GM12878 (cell line): Measurements from ENCODE around the gene ETV3L. TPM values are rescaled to one million over a fixed set of nuclear protein-coding genes. Genes with fewer than 3 reads are reported as not detected.

ENCODE experiments used
- ATAC-seq: fragments of 200-7000 bp; cut with Tn5 transposase; 3 replicates; pipeline ENCODE4 v1.9.1; 2020; ENCODE audit warnings: mild to moderate bottlenecking, moderate library complexity
- BruUV-seq: library from RNA; stranded (reverse); fragments of 400-500 nt; replicated peaks from 2 replicates; lab custom pipeline; 2021; lab: Mats Ljungman, UMichigan
- CTCF ChIA-PET: fragments of 300-600 bp; sonication (Branson Sonifier 250); formaldehyde crosslinking; extraction: SDS; loops from one replicate; lab custom pipeline; 2021; ENCODE audit warnings: inconsistent platforms; lab: Yijun Ruan, JAX
- POLR2A ChIA-PET: fragments of 350-600 bp; formaldehyde crosslinking; extraction: SDS; loops from one replicate; lab custom pipeline; 2021; ENCODE audit warnings: inconsistent platforms; lab: Charles Lee
- RAD21 ChIA-PET: fragments of 300-600 bp; sonication (Branson Sonifier 250); formaldehyde crosslinking; loops from one replicate; lab custom pipeline; 2023; ENCODE audit warnings: antibody characterized with exemption; ENCODE audit not compliant: unreplicated experiment; lab: Charles Lee
- SMC1A ChIA-PET: fragments of 300-600 bp; sonication (Branson Sonifier 250); formaldehyde crosslinking; loops from one replicate; lab custom pipeline; 2023; ENCODE audit not compliant: unreplicated experiment, uncharacterized antibody; lab: Charles Lee
- DNase-seq: peaks from one replicate; pipeline ENCODE4 v3.0.0-alpha.2; 2011; ENCODE audit warnings: low read depth, low spot score
- FAIRE-seq: peaks from 3 replicates; lab custom pipeline; 2011; peaks lifted over from hg19 to GRCh38; lab: Jason Lieb, UNC
- H2AFZ ChIP-seq: 2 replicates; pipeline ENCODE4 v1.6.0; 2011; ENCODE audit warnings: low read depth, low read length, control low read depth; ENCODE audit not compliant: control insufficient read depth
- H3K27ac ChIP-seq: 2 replicates; pipeline ENCODE4 v1.5.1; 2011; ENCODE audit warnings: control low read depth; ENCODE audit not compliant: control insufficient read depth, insufficient read depth
- H3K27me3 ChIP-seq, 2 experiments: replicated peaks in 1 of 2; 2 replicates each; pipeline versions ENCODE4 v1.6.0 to v1.6.1; 2011; ENCODE audit warnings: low read length in 1 of 2; ENCODE audit not compliant: control insufficient read depth in 2 of 2, insufficient read depth in 2 of 2
- H3K36me3 ChIP-seq, 2 experiments: 2 replicates each; pipeline ENCODE4 v1.5.1; 2011; ENCODE audit warnings: low read length in 1 of 2; ENCODE audit not compliant: control insufficient read depth in 2 of 2, insufficient read depth in 2 of 2
- H3K4me1 ChIP-seq: 2 replicates; pipeline ENCODE4 v1.6.1; 2011; ENCODE audit warnings: mild to moderate bottlenecking, low read length, moderate library complexity, mixed read lengths; ENCODE audit not compliant: control insufficient read depth, insufficient read depth
- H3K4me2 ChIP-seq: 2 replicates; pipeline ENCODE4 v1.6.0; 2011; ENCODE audit warnings: control low read depth; ENCODE audit not compliant: control insufficient read depth, insufficient read depth
- H3K4me3 ChIP-seq: fragments of 200-600 bp; sonication (generic); 2 replicates; pipeline ENCODE4 v1.5.1; 2016
- H3K79me2 ChIP-seq: 2 replicates; pipeline ENCODE4 v1.6.0; 2011; ENCODE audit warnings: low read length; ENCODE audit not compliant: control insufficient read depth, insufficient read depth
- H3K9ac ChIP-seq: 2 replicates; pipeline ENCODE4 v1.8.0; 2011; ENCODE audit warnings: low read length, control low read depth, mixed read lengths; ENCODE audit not compliant: control insufficient read depth, insufficient read depth
- H3K9me3 ChIP-seq: replicated peaks from 3 replicates; pipeline ENCODE4 v1.5.1; 2011; ENCODE audit warnings: mild to moderate bottlenecking, low read length; ENCODE audit not compliant: control insufficient read depth, insufficient read depth
- H4K20me1 ChIP-seq: 2 replicates; pipeline ENCODE4 v1.6.0; 2011; ENCODE audit not compliant: control insufficient read depth, insufficient read depth
- ATF2 ChIP-seq: IDR thresholded peaks from 2 replicates; pipeline ENCODE4 v1.6.1; 2012; ENCODE audit warnings: low read length, inconsistent platforms
- CREB1 ChIP-seq: IDR thresholded peaks from 2 replicates; pipeline ENCODE4 v1.6.1; 2012; ENCODE audit warnings: low read depth, mild to moderate bottlenecking, inconsistent platforms
- ELK1 ChIP-seq: IDR thresholded peaks from 2 replicates; pipeline ENCODE4 v1.6.1; 2012; ENCODE audit warnings: low read depth, low read length, improper control_type of control experiment
- HDAC2 ChIP-seq: fragments of 200-600 bp; sonication (generic); IDR thresholded peaks from 2 replicates; pipeline ENCODE4 v1.6.1; 2017
- HSF1 ChIP-seq: fragments of 150-350 bp; IDR thresholded peaks from 2 replicates; pipeline ENCODE4 v1.6.1; 2014; ENCODE audit warnings: mild to moderate bottlenecking, low read depth, low read length
- IKZF1 ChIP-seq: fragments of 450-650 bp; conservative IDR thresholded peaks from 2 replicates; pipeline ENCODE4 v1.6.1; 2017; ENCODE audit warnings: antibody characterized with exemption, mild to moderate bottlenecking
- JUND ChIP-seq: IDR thresholded peaks from 2 replicates; pipeline ENCODE4 v1.6.1; 2012; ENCODE audit warnings: low read depth, mild to moderate bottlenecking, low read length, improper control_type of control experiment, moderate library complexity
- PAX5 ChIP-seq: IDR thresholded peaks from 2 replicates; pipeline ENCODE4 v1.6.1; 2011; ENCODE audit warnings: low read depth, low read length, borderline replicate concordance
- RBBP5 ChIP-seq: fragments of 200-600 bp; sonication (generic); conservative IDR thresholded peaks from 2 replicates; pipeline ENCODE4 v1.6.1; 2016
- RELA ChIP-seq: fragments of 450-650 bp; IDR thresholded peaks from 2 replicates; pipeline ENCODE4 v1.8.0; 2014; ENCODE audit warnings: borderline replicate concordance; ENCODE audit not compliant: partially characterized antibody
- SIX5 ChIP-seq: IDR thresholded peaks from 2 replicates; pipeline ENCODE4 v1.6.1; 2011; ENCODE audit warnings: mild to moderate bottlenecking, low read depth, low read length, moderate library complexity; ENCODE audit not compliant: severe bottlenecking
- SMARCA5 ChIP-seq: fragments of 450-650 bp; IDR thresholded peaks from 2 replicates; pipeline ENCODE4 v1.6.1; 2017; ENCODE audit warnings: mild to moderate bottlenecking
- SPI1 ChIP-seq: IDR thresholded peaks from 2 replicates; pipeline ENCODE4 v1.6.1; 2011; ENCODE audit warnings: low read depth, mild to moderate bottlenecking, low read length, moderate library complexity, borderline replicate concordance; ENCODE audit not compliant: insufficient read depth
- SREBF1 ChIP-seq: IDR thresholded peaks from 2 replicates; pipeline ENCODE4 v1.6.1; 2012; ENCODE audit warnings: mild to moderate bottlenecking, low read length
- SUPT20H ChIP-seq: IDR thresholded peaks from 2 replicates; pipeline ENCODE4 v1.6.1; 2011; ENCODE audit warnings: low read depth, mild to moderate bottlenecking, low read length, moderate library complexity, borderline replicate concordance; ENCODE audit not compliant: control insufficient read depth
- TBL1XR1 ChIP-seq: IDR thresholded peaks from 2 replicates; pipeline ENCODE4 v1.6.1; 2012; ENCODE audit warnings: low read depth, low read length, improper control_type of control experiment
- ZNF24 ChIP-seq: fragments of 450-650 bp; IDR thresholded peaks from 2 replicates; pipeline ENCODE4 v1.6.1; 2017; ENCODE audit warnings: antibody characterized with exemption, mild to moderate bottlenecking
- ZNF622 ChIP-seq: fragments of 450-650 bp; IDR thresholded peaks from 2 replicates; pipeline ENCODE4 v1.6.1; 2017; ENCODE audit warnings: mild to moderate bottlenecking, inconsistent platforms
- ZSCAN29 ChIP-seq: fragments of 450-650 bp; IDR thresholded peaks from 2 replicates; pipeline ENCODE4 v1.6.1; 2017; ENCODE audit warnings: mild to moderate bottlenecking, moderate library complexity
- WGBS: methylation state at CpG from one replicate; pipeline ENCODE4 v1.1.6; 2016; ENCODE audit warnings: low lambda C conversion rate; ENCODE audit not compliant: insufficient replicate concordance, insufficient coverage; ENCODE audit errors: missing lambda C conversion rate; 5-methylcytosine and 5-hydroxymethylcytosine counted together
- in situ Hi-C: fragments of 300-500 bp; cut with MboI; formaldehyde crosslinking; loops from 9 replicates; pipeline ENCODE4 v1.14.3; 2018; ENCODE audit warnings: mixed read lengths
- intact Hi-C: fragments of 100-400 bp; cut with micrococcal nuclease; formaldehyde crosslinking; loops from one replicate; pipeline ENCODE4 v1.14.2; 2022; ENCODE audit not compliant: unreplicated experiment
- polyA plus RNA-seq, 11 experiments: library from polyadenylated mRNA; depleted of rRNA in 4 of 11; unstranded in 6 of 11; stranded (reverse) in 5 of 11; fragments of >200 nt; fragmentation: Nextera tagmentation in 4 of 11; fragmentation: Illumina TruSeq in 1 of 11; extraction: Ambion mirVana in 4 of 11; extraction: Trizol in 1 of 11; gene quantifications; 1 replicate in 1 of 11; 2 replicates in 10 of 11; pipeline versions ENCODE4 v1.2.1 to v1.2.3, GENCODE V29; 2011 to 2016; ENCODE audit warnings: inconsistent platforms in 2 of 11, missing spikeins in 2 of 11, low read depth in 1 of 11
- total RNA-seq, 4 experiments: library from RNA; depleted of rRNA in 3 of 4; stranded (reverse); fragments of >200 nt in 3 of 4; fragmentation: Illumina TruSeq in 1 of 4; extraction: Trizol in 1 of 4; gene quantifications; 2 replicates each; pipeline versions ENCODE4 v1.2.1 to v1.2.3, GENCODE V29; 2013 to 2021

Gene ETV3L
- total and polyA plus RNA-seq, 10 of the 15 experiments (the other 5 are each of a cell fraction or from before 2014, with no cell fraction given) = 0.03 to 1.3 (median 0.44) TPM

- no peak overlapping the region for H3K4me2 ChIP-seq
- no peaks in the 10 kb centered on the region for H3K79me2 ChIP-seq
- H3K4me3 ChIP-seq = no peak overlapping the region
- ChIA-PET CTCF (interaction anchor here (1.0 to 18.4 kb wide), 4 partner anchors 8 to 62 kb away, joined by 3 to 715 read pairs (median 17); no protein-coding TSS in a partner anchor), POLR2A (interaction anchor here (1.7 kb wide), 1 partner anchor 32 kb away, joined by 4 read pairs; no protein-coding TSS in a partner anchor), SMC1A (interaction anchor here (1.2 to 14.0 kb wide), 5 partner anchors 10 to 60 kb away, joined by 3 to 383 read pairs (median 15); no protein-coding TSS in a partner anchor), RAD21 (interaction anchor here (2.0 to 14.0 kb wide), 2 partner anchors 9 to 58 kb away, joined by 9 to 442 read pairs; no protein-coding TSS in a partner anchor)
- in situ Hi-C loops (no loop called here), intact Hi-C loops (no loop called here)
- DNase-seq (no peak), ATAC-seq (no peak), FAIRE-seq (no peak)
- H3K36me3 ChIP-seq = no peaks in the 10 kb centered on the region
- WGBS = 50% methylated on average over 1 of the region's 1 CpG
- no peak overlapping the region for H3K27ac ChIP-seq
- H3K9me3 ChIP-seq = no peaks in the 10 kb centered on the region
- TF ChIP-seq ELK1 = no peak
- TF ChIP-seq CREB1 = no peak
- TF ChIP-seq ZNF622 = no peak
- TF ChIP-seq ZSCAN29 = no peak
- TF ChIP-seq SPI1 = no peak
- TF ChIP-seq SUPT20H = no peak
- TF ChIP-seq RBBP5 = no peak
- no peak for TF ChIP-seq SIX5
- no peak for TF ChIP-seq SREBF1
- no peak for TF ChIP-seq TBL1XR1
- no peak for TF ChIP-seq HDAC2
- no peak for TF ChIP-seq IKZF1
- no peak for TF ChIP-seq RELA
- TF ChIP-seq PAX5 = no peak
- no peak for TF ChIP-seq ZNF24
- no peak for TF ChIP-seq ATF2
- TF ChIP-seq HSF1 = no peak
- no peak for TF ChIP-seq JUND
- no peak for TF ChIP-seq SMARCA5
- H2AFZ ChIP-seq = no peak overlapping the region
- BruUV-seq = no TSS peak
- H4K20me1 ChIP-seq = no peaks in the 10 kb centered on the region
- H3K4me1 ChIP-seq = no peaks in the 10 kb centered on the region; the same call in 1 of the 2 replicates
- H3K9ac ChIP-seq = no peak overlapping the region
- H3K27me3 ChIP-seq = no peaks in the 10 kb centered on the region
These were observed 47.4 kb upstream of the ETV3L start for GRCh38 chr1:157147037-157147436.
